ENCODE results near the gene SMIM12.

The SMIM12 gene

DNA sequence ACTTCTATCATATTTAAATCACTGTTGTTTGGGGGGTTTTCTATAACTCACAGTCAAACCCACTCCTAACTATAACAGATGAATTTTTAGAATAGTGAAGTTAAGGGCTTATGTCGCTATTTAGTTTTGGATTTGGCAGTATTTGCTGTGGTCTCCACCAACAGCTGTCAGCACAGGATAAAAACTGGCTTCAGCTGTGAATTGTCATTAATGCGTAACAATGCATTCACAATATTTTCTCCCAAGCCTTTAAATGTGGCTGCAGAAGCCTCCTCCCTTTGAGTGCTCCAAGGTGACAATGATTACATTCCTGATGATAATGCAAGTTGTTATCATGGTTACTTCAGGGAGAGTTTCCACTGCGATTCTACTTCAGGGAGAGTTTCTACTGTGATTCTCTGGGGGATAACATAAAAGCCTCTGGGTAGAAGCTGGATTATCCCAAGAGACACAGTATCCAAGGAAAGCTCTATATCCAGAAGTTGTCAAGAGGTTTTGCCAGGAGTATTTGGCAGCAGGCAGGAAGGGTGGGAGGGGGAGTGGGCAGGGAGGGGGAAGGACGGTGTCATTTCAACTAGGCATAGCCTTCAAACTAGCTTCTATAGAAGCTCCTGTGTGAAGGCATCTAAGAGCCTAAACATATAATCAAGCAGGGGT is 14.9 kb upstream of the SMIM12 start:
- TF ChIP-seq, protein P1, sequence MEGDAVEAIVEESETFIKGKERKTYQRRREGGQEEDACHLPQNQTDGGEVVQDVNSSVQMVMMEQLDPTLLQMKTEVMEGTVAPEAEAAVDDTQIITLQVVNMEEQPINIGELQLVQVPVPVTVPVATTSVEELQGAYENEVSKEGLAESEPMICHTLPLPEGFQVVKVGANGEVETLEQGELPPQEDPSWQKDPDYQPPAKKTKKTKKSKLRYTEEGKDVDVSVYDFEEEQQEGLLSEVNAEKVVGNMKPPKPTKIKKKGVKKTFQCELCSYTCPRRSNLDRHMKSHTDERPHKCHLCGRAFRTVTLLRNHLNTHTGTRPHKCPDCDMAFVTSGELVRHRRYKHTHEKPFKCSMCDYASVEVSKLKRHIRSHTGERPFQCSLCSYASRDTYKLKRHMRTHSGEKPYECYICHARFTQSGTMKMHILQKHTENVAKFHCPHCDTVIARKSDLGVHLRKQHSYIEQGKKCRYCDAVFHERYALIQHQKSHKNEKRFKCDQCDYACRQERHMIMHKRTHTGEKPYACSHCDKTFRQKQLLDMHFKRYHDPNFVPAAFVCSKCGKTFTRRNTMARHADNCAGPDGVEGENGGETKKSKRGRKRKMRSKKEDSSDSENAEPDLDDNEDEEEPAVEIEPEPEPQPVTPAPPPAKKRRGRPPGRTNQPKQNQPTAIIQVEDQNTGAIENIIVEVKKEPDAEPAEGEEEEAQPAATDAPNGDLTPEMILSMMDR (IDR thresholded peaks at IDR 0.05; ENCODE audit: low read depth, low read length): no peak

GRCh38 chr1:34872133-34872503 is 12.6 kb upstream of the SMIM12 start:
- TF ChIP-seq, protein P1 (IDR thresholded peaks at IDR 0.05; ENCODE audit: low read depth, low read length): no peak
- H3K4me3 ChIP-seq (ENCODE audit: low read depth, low read length): no peak overlapping the region

More for the DNA sequence above, 14.9 kb upstream of the SMIM12 start:
- no peak overlapping the region for H3K4me3 ChIP-seq (ENCODE audit: low read depth, low read length)

- no peak overlapping the region for H3K4me3 ChIP-seq (ENCODE audit: low read depth, low read length)
- TF ChIP-seq, protein P1 (IDR thresholded peaks at IDR 0.05; ENCODE audit: low read depth, low read length): no peak
These were observed 12.0 kb upstream of the SMIM12 start for GRCh38 chr1:34871443-34872132.

GRCh38 chr1:34870395-34870794 is 10.8 kb upstream of the SMIM12 start:
- TF ChIP-seq, protein P1 (IDR thresholded peaks at IDR 0.05; ENCODE audit: low read depth, low read length): no peak
- no peak overlapping the region for H3K4me3 ChIP-seq (ENCODE audit: low read depth, low read length)

- TF ChIP-seq, protein P1 (IDR thresholded peaks at IDR 0.05; ENCODE audit: low read depth, low read length): no peak
These were observed 10.2 kb upstream of the SMIM12 start for GRCh38 chr1:34869760-34870159.

DNA sequence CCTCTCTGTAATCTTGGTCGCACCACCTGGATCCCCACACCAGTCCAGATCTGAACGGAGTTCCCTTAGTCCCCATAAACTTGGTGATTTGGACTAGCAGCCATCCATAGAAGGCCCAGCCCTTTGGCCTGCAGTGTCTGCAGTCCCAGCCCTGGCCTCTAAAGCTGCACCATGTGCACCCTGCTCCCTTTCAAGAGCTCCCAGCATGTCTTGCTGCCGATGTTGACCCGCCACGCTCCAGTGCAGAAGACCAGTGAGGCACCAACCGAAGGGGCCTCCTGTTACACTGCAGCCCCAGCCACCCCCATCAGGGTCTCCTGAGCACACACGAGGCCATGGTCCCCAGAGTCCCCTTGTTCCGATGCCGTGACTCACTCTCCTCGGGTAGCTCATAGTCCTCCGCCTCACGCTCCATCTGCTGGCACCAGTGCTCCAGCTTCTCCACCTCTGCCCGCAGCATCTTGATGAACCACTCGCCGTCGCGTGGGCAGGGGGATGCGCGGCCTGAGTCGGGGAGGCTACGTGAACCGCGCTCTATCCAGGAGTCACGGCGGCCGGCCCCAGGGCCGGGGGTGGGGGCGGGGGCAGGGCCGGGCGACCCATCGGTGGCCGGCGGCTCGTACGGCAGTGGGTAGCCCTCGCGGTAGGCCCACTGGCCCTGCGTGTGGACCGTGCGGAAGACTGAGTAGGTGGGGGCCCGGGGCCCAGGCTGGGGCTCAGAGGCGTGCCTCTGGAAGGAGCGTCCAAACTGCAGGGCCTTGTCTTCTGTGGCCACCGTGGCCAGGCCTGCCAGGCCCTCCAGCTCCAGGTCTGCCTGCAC is 8.9 kb upstream of the SMIM12 start:
- TF ChIP-seq, protein P1 (IDR thresholded peaks at IDR 0.05; ENCODE audit: low read depth, low read length): no peak
- no peak overlapping the region for H3K4me3 ChIP-seq (ENCODE audit: low read depth, low read length)

More at GRCh38 chr1:34869760-34870159, 10.2 kb upstream of the SMIM12 start:
- H3K4me3 ChIP-seq (ENCODE audit: low read depth, low read length): no peak overlapping the region
